HG03045 (cell line): ENCODE measurements around the gene SLC16A10.
"Not testable (repeated sequence)": the region's sequence is repeated elsewhere in the genome, so short reads cannot be mapped to it uniquely, and the experiment has no call there.

Source experiments
- ATAC-seq: cut with Tn5 transposase; IDR thresholded peaks from one replicate; pipeline ENCODE4 v1.9.1; 2021; ENCODE audit warnings: mild to moderate bottlenecking, moderate library complexity; ENCODE audit not compliant: unreplicated experiment

Gene SLC16A10

DNA sequence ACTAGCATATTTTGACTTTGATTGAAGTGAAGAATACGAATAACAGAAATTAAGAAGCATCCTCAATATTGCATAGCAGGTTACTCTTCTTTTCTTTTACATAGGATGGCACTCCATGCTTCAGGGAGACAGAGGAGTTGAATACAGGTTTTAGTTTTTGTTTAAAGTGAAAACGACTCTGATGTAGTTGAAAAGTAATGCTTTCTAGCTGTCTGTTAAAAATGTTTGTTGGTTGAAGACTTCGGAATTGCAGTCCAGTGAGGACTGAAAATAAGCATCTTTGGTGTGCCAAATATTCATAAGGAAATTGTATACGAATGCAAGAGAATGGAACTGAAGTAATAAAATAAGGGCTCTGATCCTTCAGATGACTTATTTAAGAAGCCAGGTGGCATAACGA lies 618 bp upstream of the SLC16A10 start:
- no peak for ATAC-seq

DNA sequence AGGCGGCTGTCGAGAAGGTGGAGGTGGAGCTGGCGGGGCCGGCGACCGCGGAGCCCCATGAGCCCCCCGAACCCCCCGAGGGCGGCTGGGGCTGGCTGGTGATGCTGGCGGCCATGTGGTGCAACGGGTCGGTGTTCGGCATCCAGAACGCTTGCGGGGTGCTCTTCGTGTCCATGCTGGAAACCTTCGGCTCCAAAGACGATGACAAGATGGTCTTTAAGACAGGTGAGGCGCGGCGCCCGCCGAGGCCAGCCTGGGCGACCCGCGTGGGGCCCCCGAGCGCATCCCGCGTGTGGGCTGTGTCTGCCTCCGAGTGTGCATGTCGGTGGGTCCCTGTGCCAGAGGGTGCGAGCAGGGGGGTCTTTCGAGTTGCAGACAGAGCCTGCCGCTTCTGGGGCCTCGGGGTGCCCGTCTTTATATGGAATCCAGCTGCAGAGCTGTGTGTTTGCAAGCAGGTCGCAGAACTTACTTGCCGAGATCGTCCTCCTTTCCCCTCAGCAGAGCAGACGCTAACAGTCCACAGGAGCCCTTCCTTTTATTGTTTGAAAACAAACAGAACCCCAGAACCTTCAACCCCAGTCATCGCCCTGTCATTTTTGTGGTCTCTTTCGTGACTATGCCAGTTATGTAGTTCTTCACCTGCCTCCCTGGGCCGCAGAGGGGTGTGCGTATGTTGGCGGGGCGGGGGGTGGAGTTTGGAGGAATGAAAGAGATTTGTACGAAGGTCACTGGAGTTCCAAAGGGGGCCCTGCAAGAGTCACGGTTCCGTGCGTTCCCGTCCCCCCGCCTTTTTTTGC lies 766 bp downstream of the SLC16A10 start:
- peak; percentile 11 for ATAC-seq

DNA sequence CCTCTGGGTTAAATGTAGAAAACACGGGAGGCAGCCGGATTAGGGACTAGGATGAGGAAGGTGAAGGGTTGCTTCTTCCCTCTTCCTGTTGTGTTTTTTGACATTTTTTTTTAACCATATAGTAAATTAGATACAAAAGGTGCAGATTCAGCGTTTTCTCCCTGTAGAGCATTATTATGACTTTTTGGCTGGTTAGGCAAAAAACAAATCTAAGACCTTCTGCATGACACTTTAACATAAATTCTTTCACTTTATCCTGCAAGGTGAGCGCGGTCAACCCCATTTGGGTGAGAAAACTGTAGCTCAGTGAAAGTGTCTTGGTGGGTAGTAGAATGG lies 1.3 kb downstream of the SLC16A10 start:
- no peak for ATAC-seq

DNA sequence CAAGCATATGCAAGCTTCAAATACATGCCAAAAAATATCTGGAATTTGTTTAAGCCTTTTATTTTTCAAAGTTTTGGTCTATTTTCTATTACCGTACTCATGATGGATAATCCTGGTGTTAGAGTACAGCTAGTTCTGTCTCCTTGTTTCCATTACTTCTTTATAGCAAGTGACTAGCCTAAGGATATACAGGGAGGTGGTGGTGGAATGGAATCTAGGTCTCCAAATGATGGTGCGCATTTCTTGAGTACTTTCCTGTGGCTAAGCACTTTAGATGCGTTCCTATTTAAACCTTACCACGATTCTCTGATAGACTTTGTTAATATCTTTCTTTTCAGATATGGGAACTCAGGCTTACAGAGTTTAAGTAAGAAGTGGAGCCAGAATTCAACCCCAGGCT lies 3.5 kb downstream of the SLC16A10 start:
- ATAC-seq, result no peak

DNA sequence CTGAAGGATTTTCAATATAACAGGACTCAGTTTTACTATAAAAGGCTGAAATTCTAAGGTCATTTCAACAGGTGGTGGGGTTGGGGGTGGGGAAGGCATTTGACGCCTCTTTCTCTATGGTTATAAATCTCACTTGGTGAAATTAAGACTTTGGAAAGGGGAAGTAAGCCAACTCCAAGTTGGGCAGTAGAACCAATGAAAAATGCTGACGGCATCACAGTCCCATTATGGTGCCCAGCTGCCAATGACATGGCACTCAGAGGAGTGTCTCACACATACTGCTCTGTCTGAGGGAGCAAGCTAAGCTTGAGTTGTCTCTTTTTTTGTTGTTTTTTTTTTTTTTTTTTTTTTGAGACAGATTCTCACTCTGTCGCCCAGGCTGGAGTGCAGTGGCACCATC lies 4.7 kb downstream of the SLC16A10 start:
- no peak for ATAC-seq

DNA sequence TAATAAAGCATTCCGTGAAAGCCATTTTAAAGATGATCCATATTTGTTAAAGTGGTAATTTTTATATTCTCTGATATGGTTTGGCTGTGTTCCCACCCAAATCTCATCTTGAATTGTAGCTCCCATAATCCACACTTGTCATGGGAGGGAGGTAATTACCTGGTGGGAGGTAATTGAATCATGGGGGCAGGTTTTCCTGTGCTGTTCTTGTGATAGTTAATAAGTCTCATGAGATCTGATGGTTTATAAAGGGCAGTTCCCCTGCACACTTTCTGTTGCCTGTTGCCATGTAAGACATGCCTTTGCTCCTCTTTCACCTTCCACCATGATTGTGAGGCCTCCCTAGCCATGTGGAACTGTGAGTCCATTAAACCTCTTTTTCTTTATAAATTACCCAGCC lies 8.2 kb downstream of the SLC16A10 start:
- not testable (repeated sequence) for ATAC-seq

DNA sequence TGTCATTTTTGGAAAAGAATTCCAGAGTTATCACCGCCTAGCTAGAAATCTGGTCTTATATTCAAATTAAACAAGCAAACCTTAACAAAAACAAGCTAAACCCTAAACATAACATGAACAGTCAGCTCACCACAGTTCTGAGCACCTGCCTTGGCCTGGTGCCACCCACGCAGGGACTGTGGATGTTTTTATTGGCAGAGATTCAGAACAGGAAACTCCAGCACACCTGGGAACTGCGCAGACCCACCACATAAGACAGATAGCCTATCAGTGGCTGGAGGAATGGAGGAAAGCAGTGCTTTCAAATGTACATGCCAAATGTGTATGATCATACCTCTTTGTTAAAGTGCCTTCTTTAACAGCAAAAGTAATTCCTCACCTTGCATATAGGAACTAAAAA lies 8.9 kb downstream of the SLC16A10 start:
- no peak for ATAC-seq

DNA sequence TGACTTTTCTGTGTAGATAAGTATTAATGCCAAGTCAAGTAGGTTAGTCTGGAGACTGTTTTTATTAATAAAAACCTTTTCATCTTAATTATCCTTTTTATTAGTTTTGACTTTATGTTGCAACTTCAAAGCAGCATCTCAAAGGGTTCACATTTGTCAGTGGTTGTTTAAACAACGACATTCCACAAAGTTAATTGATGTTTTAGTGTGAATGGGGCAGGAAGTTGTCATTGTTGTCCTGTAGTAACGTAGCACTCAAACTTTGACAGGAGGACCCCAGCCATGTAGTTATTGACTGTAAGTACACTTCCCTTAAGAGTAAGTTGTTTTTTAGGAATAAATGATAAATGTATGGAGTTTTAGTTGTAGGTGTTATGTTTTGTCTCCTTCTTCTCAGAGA lies 11.3 kb downstream of the SLC16A10 start:
- no peak for ATAC-seq

DNA sequence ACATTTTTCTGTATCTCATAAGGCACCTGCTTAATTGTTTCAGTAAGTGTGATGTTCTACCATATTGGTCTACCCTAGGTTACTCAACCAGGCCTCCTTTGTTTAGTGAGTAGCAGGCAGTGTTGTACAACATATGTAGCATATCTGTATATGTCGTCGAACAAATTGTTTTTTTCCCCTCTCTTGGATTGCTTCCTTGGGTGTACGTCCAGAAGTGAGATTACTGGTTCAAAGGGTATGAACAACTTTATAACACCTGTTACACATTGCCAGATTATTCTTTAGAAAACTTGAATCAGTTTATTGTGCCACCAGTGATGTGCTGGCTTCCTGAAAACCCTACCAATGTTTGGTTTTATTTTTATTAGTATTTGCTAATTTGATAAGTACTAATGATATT lies 14.7 kb downstream of the SLC16A10 start:
- no peak for ATAC-seq

DNA sequence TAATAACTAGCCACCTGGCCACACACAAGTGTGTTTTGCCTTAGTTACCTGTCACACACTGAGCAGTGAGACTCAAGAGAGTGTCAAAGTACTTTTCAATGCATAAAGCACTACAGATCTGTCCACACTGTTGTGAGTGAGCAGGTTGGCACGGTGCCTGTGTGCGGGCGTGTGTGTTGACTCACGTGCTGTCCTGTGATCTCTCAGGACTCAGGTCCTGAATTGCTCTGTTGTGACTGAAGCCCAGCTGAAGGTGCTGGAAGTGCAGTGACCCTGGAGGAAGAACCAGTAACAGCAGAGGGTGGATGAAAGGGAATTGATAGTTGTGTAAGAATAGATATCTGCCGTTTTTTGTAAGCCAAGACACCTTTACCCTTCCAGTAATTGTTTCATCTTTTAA lies 18.3 kb downstream of the SLC16A10 start:
- no peak for ATAC-seq

DNA sequence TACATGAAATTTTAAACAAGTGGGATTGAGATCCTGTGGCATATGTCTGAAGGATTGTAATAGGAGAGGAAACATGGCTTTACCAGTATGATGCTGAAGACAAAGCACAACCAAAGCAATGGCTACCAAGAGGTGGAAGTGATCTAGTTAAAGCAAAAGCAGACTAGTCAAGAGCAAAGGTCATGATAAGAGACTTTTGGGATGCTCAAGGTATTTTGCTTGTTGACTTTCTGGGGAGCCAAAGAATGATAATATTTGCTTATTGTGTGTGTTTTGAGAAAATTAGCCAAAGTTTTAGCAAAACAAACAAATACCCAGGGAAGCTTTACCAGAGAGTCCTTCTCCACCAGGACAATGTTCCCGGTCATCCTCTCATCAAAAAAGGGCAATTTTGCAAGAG lies 20.3 kb downstream of the SLC16A10 start:
- no peak for ATAC-seq

DNA sequence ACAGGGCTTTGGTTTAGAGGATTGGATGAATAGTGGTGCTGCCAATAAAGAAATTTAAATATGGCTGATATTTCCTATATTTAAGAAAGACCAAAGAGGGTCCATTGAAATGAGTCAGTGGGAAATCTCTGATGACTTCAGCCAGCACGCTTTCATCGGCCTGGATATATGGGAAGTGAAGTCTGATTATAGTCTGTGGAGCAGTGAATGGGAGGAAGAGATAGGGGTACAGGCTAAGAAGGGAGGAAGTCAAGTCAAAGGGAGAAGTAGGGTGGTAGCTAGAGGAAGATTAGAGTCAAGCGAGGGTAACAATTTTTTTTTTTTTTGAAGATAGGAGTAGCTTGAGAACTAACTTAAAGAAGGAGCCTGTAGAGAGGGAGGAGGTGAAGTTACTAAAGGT lies 22.7 kb downstream of the SLC16A10 start:
- no peak for ATAC-seq

DNA sequence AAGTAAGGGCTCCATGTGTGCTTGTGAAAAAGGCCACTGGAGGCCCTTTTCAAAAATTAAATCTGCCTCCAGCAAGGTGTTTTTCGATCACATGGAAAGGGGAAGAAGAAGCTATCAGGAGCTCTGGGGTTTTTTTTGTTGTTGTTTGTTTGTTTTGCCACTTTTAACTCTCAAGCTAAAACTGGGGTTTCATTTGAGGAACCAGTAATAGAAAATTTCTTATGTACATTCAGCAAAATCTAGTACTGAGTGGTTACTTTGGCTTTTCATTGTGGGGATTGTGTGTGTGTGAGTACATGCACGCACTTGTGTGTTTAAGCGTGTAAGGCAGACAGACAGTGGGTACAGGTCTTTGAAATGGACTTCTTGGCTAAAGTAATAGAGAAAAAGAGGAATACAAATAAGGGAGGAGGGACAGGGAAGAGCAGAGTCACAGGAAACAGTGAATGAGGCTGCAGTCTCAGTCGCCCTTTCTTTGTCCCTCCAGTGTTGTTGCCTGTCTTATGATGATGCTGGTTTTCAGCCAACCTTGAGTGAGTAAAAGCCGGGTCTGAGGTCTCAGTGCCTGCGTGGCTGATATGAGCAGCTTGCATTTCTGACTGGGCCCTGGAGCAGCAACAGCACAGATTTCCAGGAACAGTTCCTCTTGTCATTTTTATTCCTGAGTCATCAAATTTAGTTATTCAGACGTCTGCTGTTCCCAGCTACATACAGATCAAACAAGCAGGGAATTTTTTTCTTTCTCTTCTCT lies 26.2 kb downstream of the SLC16A10 start:
- ATAC-seq, result no peak

DNA sequence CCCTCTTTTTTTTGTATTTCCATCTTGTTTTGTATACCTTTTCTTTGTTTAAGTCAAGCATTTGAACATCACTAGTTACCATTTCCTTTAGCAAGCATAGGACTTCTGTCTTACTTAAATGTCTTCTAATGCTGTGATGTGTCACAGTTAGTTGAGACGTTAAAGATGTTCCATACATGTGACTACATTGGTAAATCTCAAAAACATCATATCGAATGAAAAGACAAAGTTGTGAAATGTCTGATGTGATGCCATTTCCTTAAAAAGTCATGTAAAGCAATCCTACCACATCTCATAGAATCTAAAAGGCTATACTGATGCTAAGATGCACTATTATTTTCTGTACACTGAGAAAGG lies 26.8 kb downstream of the SLC16A10 start:
- no peak for ATAC-seq

DNA sequence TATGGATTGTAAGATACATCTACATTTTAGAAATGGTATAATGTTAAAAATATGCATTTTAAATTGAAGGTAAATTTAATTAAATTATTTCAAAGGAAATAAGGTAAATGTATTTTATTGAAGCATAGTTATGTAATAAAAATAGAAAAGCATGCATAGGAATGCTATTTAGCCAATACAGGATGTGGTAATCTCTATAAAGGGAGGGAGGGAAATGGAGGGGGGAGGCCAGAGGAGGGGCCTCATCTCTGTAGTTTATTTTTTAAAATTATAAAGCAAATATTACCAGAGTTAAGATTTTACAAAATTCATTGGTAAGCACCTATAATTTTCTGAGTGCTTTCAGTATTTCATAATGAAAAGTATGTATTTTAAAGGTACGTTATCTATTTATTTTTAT lies 27.2 kb downstream of the SLC16A10 start:
- no peak for ATAC-seq

DNA sequence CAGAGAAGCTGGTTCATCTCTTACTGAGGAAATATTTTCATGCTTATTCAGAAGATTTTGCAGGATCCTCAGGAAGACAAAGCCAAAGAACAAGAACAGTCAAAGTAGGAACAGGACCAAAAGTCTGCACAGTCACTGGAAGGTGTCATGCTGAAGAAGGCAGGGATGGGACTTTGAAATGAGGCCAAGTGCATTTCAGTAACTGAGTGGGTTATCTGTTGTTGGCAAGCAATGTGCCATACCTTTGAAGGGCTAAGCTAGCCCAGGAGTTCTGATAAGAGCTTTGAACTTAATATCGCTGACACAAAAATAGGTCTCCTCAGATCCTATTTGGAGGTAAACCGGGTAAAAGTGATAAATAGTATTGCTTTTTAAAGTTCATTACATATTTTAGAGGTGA lies 31.5 kb downstream of the SLC16A10 start:
- ATAC-seq, result no peak

DNA sequence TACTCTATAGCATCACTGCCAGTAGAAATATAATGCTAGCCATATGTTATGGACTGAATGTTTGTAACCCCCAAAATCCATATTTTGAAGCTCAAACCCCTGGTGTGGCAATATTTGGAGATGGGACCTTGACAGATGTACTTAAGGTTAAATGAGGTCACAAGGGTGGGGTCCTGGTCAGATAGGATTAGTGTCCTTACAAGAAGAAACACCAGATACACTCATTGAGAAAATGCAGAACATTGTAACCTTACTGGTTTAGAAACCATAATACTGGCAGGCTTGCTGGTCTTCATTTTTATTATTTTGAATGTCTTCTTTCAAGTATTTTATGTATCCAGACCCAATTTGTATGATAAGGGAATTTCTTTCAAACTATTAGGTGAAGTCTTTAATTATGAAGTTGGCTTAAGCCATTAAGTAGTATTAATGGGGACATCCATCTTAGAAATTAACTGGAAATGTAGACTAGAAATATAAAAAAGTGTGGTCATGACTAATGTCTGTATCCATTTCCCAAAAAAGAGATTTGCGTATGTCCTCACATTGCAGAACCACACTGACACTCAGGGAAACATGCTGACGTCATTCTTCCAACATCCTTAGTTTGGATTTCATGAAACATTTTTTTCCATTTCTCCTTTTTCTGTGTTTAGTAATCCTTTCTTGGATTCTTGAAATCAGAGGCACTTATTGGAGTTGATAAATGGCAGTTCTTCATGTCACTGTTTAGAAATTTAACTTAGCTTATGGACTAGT lies 32.4 kb downstream of the SLC16A10 start:
- no peak for ATAC-seq

DNA sequence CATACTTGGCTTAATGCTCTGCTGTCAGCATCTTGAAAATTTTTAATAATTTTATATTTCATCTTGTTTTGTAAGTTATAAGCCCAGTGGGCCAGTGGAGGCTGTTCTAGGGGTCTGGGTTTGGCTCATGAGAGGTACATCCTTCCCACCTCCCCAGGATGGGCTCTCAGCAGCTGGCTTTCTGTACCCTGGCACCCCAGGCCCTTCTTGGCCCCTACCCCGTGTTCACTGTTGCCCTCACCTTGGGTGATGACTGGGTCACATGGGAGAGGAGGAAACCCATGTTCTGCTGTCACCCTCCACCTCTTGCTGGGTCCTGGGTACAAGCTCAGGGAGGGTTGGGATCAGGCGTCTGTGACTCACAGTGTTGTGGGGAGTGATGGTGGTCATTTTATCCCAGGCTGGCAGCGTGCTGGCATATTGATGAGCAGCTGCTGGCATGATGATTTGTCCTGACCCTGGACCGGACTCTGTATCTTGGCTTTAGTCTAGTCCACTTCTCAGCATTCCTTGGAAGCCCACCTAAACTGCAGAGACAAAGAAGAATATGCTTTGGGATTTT lies 34.6 kb downstream of the SLC16A10 start:
- no peak for ATAC-seq

DNA sequence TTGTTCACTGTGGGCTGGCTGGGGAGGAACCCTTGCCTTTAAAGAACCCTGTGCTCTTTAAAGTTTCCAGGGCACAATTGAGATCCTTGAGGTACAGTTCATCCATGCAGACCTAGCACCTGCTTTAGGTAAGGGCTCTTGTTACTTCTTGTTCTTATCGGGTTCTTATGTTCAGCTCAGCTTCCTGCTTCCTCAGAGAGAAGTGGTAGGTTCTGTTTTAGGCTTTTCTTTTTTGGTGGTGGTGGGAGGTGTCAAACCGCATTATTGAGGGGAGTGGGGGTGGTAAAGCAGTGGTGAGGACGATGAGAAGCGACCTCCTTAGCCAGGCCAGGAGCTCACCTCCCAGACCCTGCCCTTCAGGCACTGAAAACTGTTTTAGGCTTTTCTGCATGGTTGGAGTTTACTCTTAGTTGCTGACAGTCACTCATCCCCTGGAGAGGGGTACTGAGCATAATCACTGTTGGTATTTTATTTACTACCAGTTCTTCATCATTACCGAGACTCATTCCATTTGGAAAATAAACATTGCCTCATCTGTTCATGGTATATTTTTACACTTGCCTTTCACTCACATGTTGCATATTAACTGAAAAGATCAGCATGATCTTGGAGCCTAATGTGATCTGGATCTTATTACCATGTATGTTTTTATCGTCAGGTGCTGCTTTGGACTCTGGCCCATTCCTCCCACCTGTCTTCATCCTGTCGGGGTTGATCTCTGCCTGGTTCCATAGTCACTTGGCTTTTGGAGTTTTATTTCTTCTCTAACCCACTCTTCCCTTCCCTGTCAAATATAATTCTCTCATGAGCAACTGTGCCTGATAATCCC lies 35.4 kb downstream of the SLC16A10 start:
- no peak for ATAC-seq

DNA sequence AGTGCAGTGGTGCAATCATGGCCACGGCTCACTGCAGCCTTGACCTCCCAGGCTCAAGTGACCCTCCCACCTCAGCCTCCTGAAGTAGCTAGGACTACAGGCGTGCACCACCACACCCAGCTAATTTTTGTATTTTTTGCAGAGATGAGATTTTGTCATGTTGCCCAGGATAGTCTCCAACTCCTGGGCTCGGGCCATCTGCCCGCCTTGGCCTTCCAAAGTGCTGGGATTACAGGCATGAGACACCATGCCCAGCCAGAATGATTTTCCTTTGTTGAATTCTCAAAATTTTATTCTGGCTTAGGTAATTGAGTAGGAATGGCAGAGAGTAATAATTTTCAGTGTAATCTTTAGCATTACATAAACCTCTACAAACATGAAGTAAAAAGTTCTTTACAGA lies 37.1 kb downstream of the SLC16A10 start:
- no peak for ATAC-seq

DNA sequence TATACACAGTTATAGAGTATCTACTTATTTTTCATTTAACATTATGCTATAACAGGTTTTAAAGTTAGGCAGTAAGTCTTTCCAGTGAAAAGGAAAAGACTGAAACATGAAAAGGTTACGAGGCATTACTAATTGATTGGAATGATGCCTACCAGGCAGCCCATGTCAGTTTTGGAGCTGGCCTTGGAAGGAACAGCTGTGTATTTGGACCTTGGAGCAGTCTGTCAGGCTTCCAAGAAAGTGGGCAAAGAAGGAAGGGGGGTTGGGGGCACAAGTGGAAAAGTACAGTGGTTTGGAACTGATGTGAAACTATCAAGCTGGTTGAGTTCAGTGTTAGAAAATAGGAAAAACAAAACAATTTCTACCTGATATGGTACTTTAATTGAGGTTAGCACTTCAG lies 41.7 kb downstream of the SLC16A10 start:
- no peak for ATAC-seq
